OCI-LY7 (cell line): ENCODE measurements around the gene CMTM6.

Experiments used
- CTCF ChIP-seq: fragments of 200-600 bp; sonication (generic); conservative IDR thresholded peaks from 2 replicates; pipeline ENCODE4 v1.5.1; 2014; ENCODE audit warnings: mild to moderate bottlenecking, antibody characterized with exemption, low read length, moderate library complexity, mixed read lengths
- EZH2phosphoT487 ChIP-seq: fragments of 200-600 bp; sonication (generic); IDR thresholded peaks from 2 replicates; pipeline ENCODE4 v1.6.1; 2018; ENCODE audit warnings: low read depth, borderline replicate concordance, mild to moderate bottlenecking, mixed run types, antibody characterized with exemption, low read length, moderate library complexity, mixed read lengths

DNA sequence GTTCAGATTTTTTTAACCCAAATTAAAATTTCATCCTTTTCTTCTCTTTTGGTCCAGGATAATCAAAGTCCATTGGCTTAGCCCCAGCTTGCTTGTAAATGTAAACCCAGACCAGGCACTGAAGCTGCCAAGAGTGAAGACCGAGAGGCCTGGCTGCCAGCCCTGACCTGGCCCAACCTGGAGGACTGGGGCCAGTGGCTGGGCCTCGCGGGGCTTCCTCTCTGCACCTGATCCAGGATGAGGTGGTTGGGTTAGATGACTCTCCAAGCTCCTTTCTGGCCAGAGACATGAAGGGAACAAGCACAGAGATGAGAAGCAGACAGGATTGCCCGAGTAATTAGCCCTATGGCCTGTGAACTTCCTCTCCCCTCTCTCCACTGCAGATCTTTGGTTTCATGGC is 50.6 kb downstream of the CMTM6 start:
- TF ChIP-seq CTCF = no peak
- no peak for TF ChIP-seq EZH2phosphoT487
